ENCODE results near the gene TMEM11.

GRCh38 chr17:21200590-21201297 is 13.2 kb downstream of the TMEM11 start:
- TF ChIP-seq CTCF (IDR thresholded peaks at IDR 0.05) (no peak), POLR2A (IDR thresholded peaks at IDR 0.05) (no peak)

Data from Peyer's patch (tissue), 4 donors.